ENCODE data around the gene OR1N1.
"Not testable (repeated sequence)": the region's sequence is repeated elsewhere in the genome, so short reads cannot be mapped to it uniquely, and the experiment has no call there.

OR1N1 gene

GRCh38 chr9:122527193-122527592 lies at the start of gene OR1N1:
TSS of gene OR1N1 (minus strand) at chr9:122527293. CDS start at chr9:122527293, 0 bp downstream.
- DNase-seq, result no peak

- DNase-seq, result no peak
Measured at GRCh38 chr9:122572456-122572855, 45.4 kb upstream of the OR1N1 start.

GRCh38 chr9:122567901-122568300 lies 40.8 kb upstream of the OR1N1 start:
- DNase-seq, result no peak

- no peak for DNase-seq
Measured at GRCh38 chr9:122562134-122562760, 35.2 kb upstream of the OR1N1 start.

DNA sequence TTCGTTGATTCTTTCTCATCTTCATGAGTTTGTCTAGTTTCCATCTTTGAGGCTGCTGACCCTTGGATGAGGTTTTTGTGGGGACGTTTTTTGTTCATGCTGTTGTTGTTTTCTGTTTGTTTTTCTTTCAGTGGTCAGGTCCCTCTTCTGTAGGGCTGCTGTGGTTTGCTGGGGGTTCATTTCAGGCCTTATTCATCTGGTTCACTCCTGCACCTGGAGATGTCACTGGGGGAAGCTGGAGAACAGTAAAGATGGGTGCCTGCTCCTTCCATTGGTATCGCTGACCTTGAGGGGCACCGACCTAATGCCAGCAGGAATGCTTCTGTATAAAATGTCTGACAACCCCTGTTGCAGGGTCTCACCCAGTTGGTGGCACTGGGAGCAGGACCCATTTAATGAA lies 34.4 kb upstream of the OR1N1 start:
- no peak for DNase-seq

- DNase-seq, result no peak
Measured at GRCh38 chr9:122552812-122553211, 25.7 kb upstream of the OR1N1 start, which contains the start of gene OR1N2. TSS of gene OR1N2 (plus strand) at chr9:122553112. CDS start at chr9:122553212, 100 bp downstream.

GRCh38 chr9:122551371-122551770 lies 24.3 kb upstream of the OR1N1 start:
- no peak for DNase-seq

DNA sequence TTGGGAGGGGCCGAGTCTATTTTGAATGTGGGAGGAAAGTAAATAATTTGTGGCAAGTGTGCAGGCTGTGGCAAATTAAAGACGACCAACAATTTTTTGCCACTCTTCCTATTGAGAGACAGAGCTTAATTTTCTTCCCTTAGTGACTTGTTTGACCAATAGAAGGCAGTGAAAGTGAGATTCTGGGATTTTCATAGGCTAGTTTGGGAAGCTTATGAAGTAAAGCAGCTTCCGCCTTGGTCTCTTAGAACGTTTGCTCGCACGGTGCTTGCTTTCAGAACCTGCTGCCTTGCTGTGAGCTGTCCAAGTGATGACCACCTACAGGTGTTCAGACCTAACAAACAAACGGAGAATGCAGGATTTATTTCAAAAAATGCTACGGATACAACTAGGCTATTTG lies 19.1 kb upstream of the OR1N1 start:
- no peak for DNase-seq

- DNase-seq, result no peak
Measured at GRCh38 chr9:122538757-122539156, 11.7 kb upstream of the OR1N1 start.

GRCh38 chr9:122537066-122537465 lies 10.0 kb upstream of the OR1N1 start:
- peak; percentile 13 for DNase-seq

DNA sequence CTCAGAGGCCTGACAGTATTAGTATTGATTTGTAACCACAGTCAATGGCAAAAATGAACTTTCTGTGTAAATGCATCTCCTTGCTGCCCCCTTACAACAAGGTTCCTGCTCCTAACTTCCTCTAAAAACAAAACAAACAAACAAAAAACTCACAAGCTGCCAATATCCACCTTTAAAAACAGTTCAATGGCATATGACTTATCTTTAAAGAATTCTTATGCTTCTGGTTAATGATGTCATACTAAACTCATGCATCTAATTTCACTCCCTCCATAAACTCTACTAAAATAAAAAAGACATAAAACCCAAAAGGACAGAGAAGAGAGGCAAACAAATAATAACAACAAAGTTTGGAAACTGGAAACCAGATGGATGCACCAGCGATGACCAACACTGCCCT lies 9.0 kb upstream of the OR1N1 start:
- DNase-seq, result no peak

DNA sequence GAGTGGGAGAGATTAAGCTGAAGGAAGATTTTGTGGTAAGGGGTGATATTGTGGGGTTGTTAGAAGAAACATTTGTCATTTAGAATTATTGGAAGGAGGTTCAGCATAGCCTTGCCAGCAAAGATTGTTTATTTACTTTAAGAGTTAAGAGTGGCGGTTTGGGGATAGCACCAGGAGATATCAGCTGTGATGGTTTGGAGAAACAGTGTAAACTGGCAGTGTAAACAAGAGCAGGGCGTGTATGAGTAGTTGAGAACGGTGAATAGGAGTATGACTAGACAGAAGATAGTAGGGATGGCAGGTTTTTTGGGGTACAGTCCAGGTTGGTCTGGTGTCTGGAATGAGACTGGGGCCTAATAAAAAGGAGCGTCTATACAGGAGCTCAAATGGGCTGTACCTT lies 4.1 kb upstream of the OR1N1 start:
- not testable (repeated sequence) for DNase-seq

- DNase-seq, result no peak
Measured at GRCh38 chr9:122526602-122527001, 491 bp downstream of the OR1N1 start.

- no peak for DNase-seq
Measured at GRCh38 chr9:122519376-122519775, 7.7 kb downstream of the OR1N1 start.

GRCh38 chr9:122518841-122519240 lies 8.3 kb downstream of the OR1N1 start, which contains the start of gene OR1J4:
TSS of gene OR1J4 (plus strand) at chr9:122519141. CDS start at chr9:122519141, 0 bp downstream.
- DNase-seq, result no peak

GRCh38 chr9:122518226-122518625 lies 8.9 kb downstream of the OR1N1 start:
- DNase-seq, result no peak

GRCh38 chr9:122510502-122510901 lies 16.6 kb downstream of the OR1N1 start, which contains the start of gene OR1J2:
TSS of gene OR1J2 (plus strand) at chr9:122510802. CDS start at chr9:122510802, 0 bp downstream.
- no peak for DNase-seq

DNA sequence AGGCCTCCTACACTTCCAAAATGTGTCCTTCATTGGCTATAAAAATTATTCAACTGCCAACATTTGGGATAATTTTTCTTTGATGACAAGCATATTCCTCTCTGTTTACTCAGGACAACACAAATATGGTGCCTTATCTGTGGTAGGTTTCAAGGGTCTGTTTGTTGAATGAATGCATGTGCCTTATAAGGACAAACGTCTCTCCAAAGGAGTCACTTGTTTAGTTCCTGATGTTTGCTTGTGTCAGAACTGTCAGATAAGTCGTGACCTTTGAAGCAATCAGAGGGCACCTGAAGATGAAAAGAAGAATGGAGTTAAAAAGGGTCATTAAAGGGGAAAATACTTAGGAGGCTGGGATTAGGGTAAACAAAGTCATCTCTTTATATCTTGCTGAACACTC lies 20.1 kb downstream of the OR1N1 start:
- no peak for DNase-seq

GRCh38 chr9:122498883-122499288 lies 28.2 kb downstream of the OR1N1 start:
- peak; percentile 0 for DNase-seq

DNA sequence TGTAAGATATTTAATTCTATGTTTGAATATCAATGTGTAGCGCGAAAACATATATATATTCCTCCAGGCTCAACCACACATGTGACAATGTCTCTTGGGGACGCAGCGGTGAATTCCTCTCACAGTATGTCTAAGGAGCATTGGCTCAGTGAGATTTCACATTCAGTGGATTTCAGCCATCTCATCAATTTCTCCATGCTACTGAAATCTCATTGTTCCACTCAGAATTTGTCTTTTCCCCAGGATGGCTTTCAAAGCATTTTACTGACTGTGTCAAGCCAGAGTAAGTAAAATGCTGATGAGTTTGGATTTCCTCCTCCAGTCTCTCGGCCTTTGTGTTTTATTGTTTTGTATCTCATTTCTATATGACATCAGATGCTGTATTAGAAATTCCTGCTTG lies 48.0 kb downstream of the OR1N1 start:
- no peak for DNase-seq

- no peak for DNase-seq
Measured at GRCh38 chr9:122477826-122478225, 49.3 kb downstream of the OR1N1 start, which contains the start of gene OR1J1. TSS of gene OR1J1 (minus strand) at chr9:122477926. CDS start at chr9:122477926, 0 bp downstream.

DNA sequence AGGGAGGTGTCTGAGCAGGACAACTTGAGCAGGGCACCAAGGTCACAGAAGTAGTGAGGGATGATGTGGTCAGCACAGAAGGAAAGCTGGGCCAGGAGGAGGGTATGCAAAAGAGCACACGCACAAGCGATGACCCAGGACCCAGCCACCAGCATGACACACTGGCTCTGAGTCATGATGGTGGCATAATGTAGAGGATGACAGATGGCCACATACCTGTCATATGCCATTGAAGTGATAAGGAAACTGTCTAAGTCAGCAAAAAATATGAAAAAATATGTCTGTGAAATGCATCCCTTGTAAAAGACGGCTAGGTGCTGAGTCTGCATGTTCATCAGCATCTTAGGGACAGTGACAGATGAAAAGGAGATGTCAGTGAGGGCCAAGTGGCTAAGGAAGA lies 49.7 kb downstream of the OR1N1 start:
- DNase-seq, result no peak
